GM18951 (cell line): ENCODE data around the gene TAOK3.

Source experiments
- POLR2A ChIP-seq: IDR thresholded peaks from 4 replicates; pipeline ENCODE4 v1.6.1; 2011; ENCODE audit warnings: mild to moderate bottlenecking; ENCODE audit not compliant: insufficient read length, insufficient read depth; ENCODE audit errors: extremely low read depth
- in situ Hi-C: fragments of 300-500 bp; cut with MboI; formaldehyde crosslinking; loops from one replicate; pipeline ENCODE4 v1.12.0; 2022; ENCODE audit warnings: low sequenced_read_pairs, mixed read lengths, inconsistent platforms; ENCODE audit not compliant: unreplicated experiment

The TAOK3 gene

GRCh38 chr12:118237052-118237665 lies 135.5 kb downstream of the TAOK3 start:
- in situ Hi-C loops, result no loop called here
- no peak for TF ChIP-seq POLR2A

GRCh38 chr12:118220702-118221101 lies 152.0 kb downstream of the TAOK3 start:
- TF ChIP-seq POLR2A, result no peak
- in situ Hi-C loops, result no loop called here

GRCh38 chr12:118219772-118220171 lies 152.9 kb downstream of the TAOK3 start:
- TF ChIP-seq POLR2A, result no peak
- in situ Hi-C loops, result no loop called here

GRCh38 chr12:118219106-118219505 lies 153.6 kb downstream of the TAOK3 start:
- in situ Hi-C loops, result no loop called here

GRCh38 chr12:118213452-118213851 lies 159.3 kb downstream of the TAOK3 start:
- in situ Hi-C loops, result no loop called here
- TF ChIP-seq POLR2A, result no peak

More at GRCh38 chr12:118219106-118219505, 153.6 kb downstream of the TAOK3 start:
- no peak for TF ChIP-seq POLR2A

GRCh38 chr12:118212606-118213005 lies 160.1 kb downstream of the TAOK3 start:
- TF ChIP-seq POLR2A, result no peak
- in situ Hi-C loops, result no loop called here

- in situ Hi-C loops, result no loop called here
- no peak for TF ChIP-seq POLR2A
Measured at GRCh38 chr12:118206107-118206412, 166.6 kb downstream of the TAOK3 start.

GRCh38 chr12:118193958-118194357 lies 178.7 kb downstream of the TAOK3 start:
- in situ Hi-C loops, result no loop called here
- no peak for TF ChIP-seq POLR2A

- in situ Hi-C loops, result no loop called here
- TF ChIP-seq POLR2A, result no peak
Measured at GRCh38 chr12:118193477-118193876, 179.2 kb downstream of the TAOK3 start.

GRCh38 chr12:118190266-118190665 lies 182.4 kb downstream of the TAOK3 start:
- TF ChIP-seq POLR2A, result no peak
- in situ Hi-C loops, result no loop called here

GRCh38 chr12:118189741-118190191 lies 182.9 kb downstream of the TAOK3 start:
- TF ChIP-seq POLR2A, result no peak
- in situ Hi-C loops, result loop anchor here (10.0 kb wide), 2 partner anchors 65 to 185 kb away; partner anchors contain the start of genes SUDS3 and TAOK3

- in situ Hi-C loops, result loop anchor here (10.0 kb wide), 2 partner anchors 64 to 186 kb away; partner anchors contain the start of genes SUDS3 and TAOK3
Measured at GRCh38 chr12:118188690-118189371, 183.9 kb downstream of the TAOK3 start.

GRCh38 chr12:118187751-118188435 lies 184.8 kb downstream of the TAOK3 start:
- in situ Hi-C loops, result loop anchor here (10.0 kb wide), 2 partner anchors 63 to 187 kb away; partner anchors contain the start of genes SUDS3 and TAOK3
- TF ChIP-seq POLR2A, result no peak

More at GRCh38 chr12:118188690-118189371, 183.9 kb downstream of the TAOK3 start:
- no peak for TF ChIP-seq POLR2A
